ENCODE measurements around the gene SLC22A13. TPM values are rescaled to one million over a fixed set of nuclear protein-coding genes. Genes with fewer than 3 reads are reported as not detected.

SLC22A13 gene
- total and polyA plus RNA-seq, 2 experiments from 2014 or later = 0.13 to 0.66 TPM

- Histone ChIP-seq H2AFZ (no peak overlapping the region), H4K20me1 (replicated peaks; ENCODE audit: insufficient read depth) (peaks cover 7% of the 10 kb centered on the region; the same call in 1 of the 2 replicates), H3K27me3 (ENCODE audit: insufficient read depth) (no peaks in the 10 kb centered on the region), H3K9me2 (ENCODE audit: insufficient read depth) (no peaks in the 10 kb centered on the region), H3F3A (replicated peaks; ENCODE audit: low read depth) (no peaks in the 10 kb centered on the region), H3K36me3 (ENCODE audit: insufficient read depth) (peaks cover 22% of the 10 kb centered on the region), H3K4me1 (ENCODE audit: insufficient read depth) (no peaks in the 10 kb centered on the region), H3K4me3 (no peak overlapping the region), H3K79me2 (replicated peaks; ENCODE audit: insufficient read depth) (no peaks in the 10 kb centered on the region), H3K27ac (ENCODE audit: low read depth) (no peak overlapping the region), H3K4me2 (no peak overlapping the region)
- H3K4me1 Mint-ChIP-seq = peaks cover 4% of the 10 kb centered on the region; the same call in 2 of the 3 replicates
- H3K36me3 Mint-ChIP-seq (ENCODE audit: low read depth) = peaks cover 34% of the 10 kb centered on the region
- DNase-seq (ENCODE audit: low spot score) (no peak), ATAC-seq (no peak)
- H3K27me3 Mint-ChIP-seq (ENCODE audit: insufficient read depth, low read depth, poor library complexity) = no peaks in the 10 kb centered on the region
- no peaks in the 10 kb centered on the region for H3K9me3 Mint-ChIP-seq
- no peak overlapping the region for H3K4me3 Mint-ChIP-seq
- no peak for TF ChIP-seq EZH2phosphoT487 (IDR thresholded peaks at IDR 0.05; ENCODE audit: unreplicated experiment)
- no peak overlapping the region for H3K27ac Mint-ChIP-seq
Measured at GRCh38 chr3:38253704-38254103, 11.9 kb upstream of the SLC22A13 start.

GRCh38 chr3:38254872-38255271, 10.7 kb upstream of the SLC22A13 start:
- H3K4me3 ChIP-seq = no peak overlapping the region
- Mint-ChIP-seq H3K9me3 (no peaks in the 10 kb centered on the region), H3K36me3 (ENCODE audit: low read depth) (peaks cover 29% of the 10 kb centered on the region), H3K27me3 (ENCODE audit: insufficient read depth, low read depth, poor library complexity) (peaks cover 2% of the 10 kb centered on the region), H3K4me3 (no peak overlapping the region), H3K4me1 (peaks cover 4% of the 10 kb centered on the region; the same call in 2 of the 3 replicates), H3K27ac (no peak overlapping the region)
- no peak overlapping the region for H2AFZ ChIP-seq
- peaks cover 18% of the 10 kb centered on the region for H3K36me3 ChIP-seq (ENCODE audit: insufficient read depth)
- H3F3A ChIP-seq (replicated peaks; ENCODE audit: low read depth) = no peaks in the 10 kb centered on the region
- H3K79me2 ChIP-seq (replicated peaks; ENCODE audit: insufficient read depth) = no peaks in the 10 kb centered on the region
- DNase-seq (ENCODE audit: low spot score) = no peak
- ATAC-seq = no peak
- no peaks in the 10 kb centered on the region for H3K4me1 ChIP-seq (ENCODE audit: insufficient read depth)
- no peaks in the 10 kb centered on the region for H3K27me3 ChIP-seq (ENCODE audit: insufficient read depth)
- H4K20me1 ChIP-seq (replicated peaks; ENCODE audit: insufficient read depth) = no peaks in the 10 kb centered on the region
- H3K9me2 ChIP-seq (ENCODE audit: insufficient read depth) = no peaks in the 10 kb centered on the region
- no peak overlapping the region for H3K4me2 ChIP-seq
- H3K27ac ChIP-seq (ENCODE audit: low read depth) = no peak overlapping the region
- TF ChIP-seq CREB1 (CRISPR knock-in tag; IDR thresholded peaks at IDR 0.05; ENCODE audit: low read depth) (no peak), REST (IDR thresholded peaks at IDR 0.05; ENCODE audit: unreplicated experiment) (no peak), STAT1 (IDR thresholded peaks at IDR 0.05; ENCODE audit: unreplicated experiment) (no peak), JUNB (IDR thresholded peaks at IDR 0.05; ENCODE audit: unreplicated experiment) (no peak), ZNF462 (CRISPR knock-in tag; IDR thresholded peaks at IDR 0.05) (no peak), NANOG (IDR thresholded peaks at IDR 0.05; ENCODE audit: borderline replicate concordance) (no peak), EZH2 (IDR thresholded peaks at IDR 0.05; ENCODE audit: low read depth, unreplicated experiment) (no peak), CTCF (conservative IDR thresholded peaks at IDR 0.05; ENCODE audit: low read depth in 2 of 2) (no peak), ZNF331 (CRISPR knock-in tag; IDR thresholded peaks at IDR 0.05; ENCODE audit: low read depth) (no peak)
